NCI-H128 (cell line): ENCODE measurements around the gene SPOCK1.

Experiments used
- DNase-seq: peaks from one replicate; lab custom pipeline; 2025; ENCODE audit not compliant: unreplicated experiment; lab: John Stamatoyannopoulos, UW

SPOCK1 gene

GRCh38 chr5:137496919-137497318, 2.2 kb downstream of the SPOCK1 start:
- no peak for DNase-seq

GRCh38 chr5:137492331-137492730, 6.8 kb downstream of the SPOCK1 start:
- DNase-seq, result no peak

GRCh38 chr5:137491121-137491520, 8.0 kb downstream of the SPOCK1 start:
- DNase-seq, result no peak

GRCh38 chr5:137490591-137490990, 8.5 kb downstream of the SPOCK1 start:
- no peak for DNase-seq

GRCh38 chr5:137488974-137489373, 10.2 kb downstream of the SPOCK1 start:
- DNase-seq, result no peak

- DNase-seq, result no peak
Observed at GRCh38 chr5:137488516-137488915, 10.6 kb downstream of the SPOCK1 start.

GRCh38 chr5:137487600-137487999, 11.5 kb downstream of the SPOCK1 start:
- DNase-seq, result no peak

- DNase-seq, result no peak
Observed at GRCh38 chr5:137486707-137487106, 12.4 kb downstream of the SPOCK1 start.

GRCh38 chr5:137481596-137481995, 17.5 kb downstream of the SPOCK1 start:
- DNase-seq, result no peak

- DNase-seq, result no peak
Observed at GRCh38 chr5:137478043-137478442, 21.1 kb downstream of the SPOCK1 start.

GRCh38 chr5:137470921-137471220, 28.3 kb downstream of the SPOCK1 start:
- DNase-seq, result no peak

GRCh38 chr5:137470111-137470920, 28.8 kb downstream of the SPOCK1 start:
- no peak for DNase-seq

GRCh38 chr5:137466889-137467288, 32.2 kb downstream of the SPOCK1 start:
- no peak for DNase-seq

- no peak for DNase-seq
Observed at GRCh38 chr5:137465930-137466329, 33.2 kb downstream of the SPOCK1 start.

- DNase-seq, result no peak
Observed at GRCh38 chr5:137462816-137463520, 36.2 kb downstream of the SPOCK1 start.

- no peak for DNase-seq
Observed at GRCh38 chr5:137462265-137462590, 36.9 kb downstream of the SPOCK1 start.

GRCh38 chr5:137461391-137462264, 37.5 kb downstream of the SPOCK1 start:
- no peak for DNase-seq

- DNase-seq, result no peak
Observed at GRCh38 chr5:137454671-137455070, 44.5 kb downstream of the SPOCK1 start.

- no peak for DNase-seq
Observed at GRCh38 chr5:137453483-137454080, 45.5 kb downstream of the SPOCK1 start.

- no peak for DNase-seq
Observed at GRCh38 chr5:137450759-137451158, 48.4 kb downstream of the SPOCK1 start.

GRCh38 chr5:137448868-137449267, 50.3 kb downstream of the SPOCK1 start:
- no peak for DNase-seq
